ENCODE measurements around the gene CRABP2.
A peak's percentile ranks its signal among the peaks of the same experiment; 100 is the strongest.

CRABP2 gene

GRCh38 chr1:156741481-156741983, 36.1 kb upstream of the CRABP2 start:
- no peak for DNase-seq

GRCh38 chr1:156740741-156741480, 35.5 kb upstream of the CRABP2 start, which contains the start of gene MRPL24:
TSS of gene MRPL24 (minus strand) at chr1:156741088. CDS start at chr1:156738704, 2,384 bp downstream.
- DNase-seq: peak; percentile 99

GRCh38 chr1:156740237-156740740, 34.9 kb upstream of the CRABP2 start:
- no peak for DNase-seq

GRCh38 chr1:156738916-156739315, 33.5 kb upstream of the CRABP2 start:
- no peak for DNase-seq

- no peak for DNase-seq
Measured at GRCh38 chr1:156738407-156738806, 33.0 kb upstream of the CRABP2 start.

GRCh38 chr1:156733989-156734584, 28.7 kb upstream of the CRABP2 start:
- no peak for DNase-seq

- peak; percentile 97 for DNase-seq
Measured at GRCh38 chr1:156728599-156729462, 23.4 kb upstream of the CRABP2 start, which contains the start of gene ISG20L2. TSS of gene ISG20L2 (minus strand) at chr1:156728766. CDS start at chr1:156727652, 1,114 bp downstream.

GRCh38 chr1:156727926-156728598, 22.7 kb upstream of the CRABP2 start, which contains the start of gene METTL25B:
TSS of gene METTL25B (plus strand) at chr1:156728469. CDS start at chr1:156729105, 636 bp downstream.
- DNase-seq: peak; percentile 88

GRCh38 chr1:156727492-156727891, 22.1 kb upstream of the CRABP2 start:
- no peak for DNase-seq

- peak; percentile 18 for DNase-seq
Measured at GRCh38 chr1:156726549-156727226, 21.3 kb upstream of the CRABP2 start.

GRCh38 chr1:156725683-156726280, 20.4 kb upstream of the CRABP2 start:
- peak; percentile 78 for DNase-seq

GRCh38 chr1:156721535-156721934, 16.2 kb upstream of the CRABP2 start:
- no peak for DNase-seq

- no peak for DNase-seq
Measured at GRCh38 chr1:156721131-156721530, 15.7 kb upstream of the CRABP2 start.

GRCh38 chr1:156717351-156717750, 12.0 kb upstream of the CRABP2 start:
- DNase-seq: no peak

- no peak for DNase-seq
Measured at GRCh38 chr1:156714830-156715229, 9.4 kb upstream of the CRABP2 start.

GRCh38 chr1:156712626-156713025, 7.2 kb upstream of the CRABP2 start:
- no peak for DNase-seq

- DNase-seq: no peak
Measured at GRCh38 chr1:156711011-156711817, 5.8 kb upstream of the CRABP2 start.

GRCh38 chr1:156709757-156710489, 4.5 kb upstream of the CRABP2 start:
- DNase-seq: no peak

- DNase-seq: no peak
Measured at GRCh38 chr1:156709031-156709430, 3.6 kb upstream of the CRABP2 start.

Measured in NCI-H146 (cell line).